GM19395 (cell line): ENCODE measurements around the gene KRTAP6-1.

Source experiments
- ATAC-seq: cut with Tn5 transposase; IDR thresholded peaks from one replicate; pipeline ENCODE4 v1.9.1; 2021; ENCODE audit warnings: mild to moderate bottlenecking, moderate library complexity; ENCODE audit not compliant: unreplicated experiment

KRTAP6-1 gene

GRCh38 chr21:30579346-30579745 is 34.4 kb downstream of the KRTAP6-1 start:
- no peak for ATAC-seq

GRCh38 chr21:30577766-30578165 is 36.0 kb downstream of the KRTAP6-1 start:
- no peak for ATAC-seq

GRCh38 chr21:30567617-30568016 is 46.1 kb downstream of the KRTAP6-1 start:
- no peak for ATAC-seq

DNA sequence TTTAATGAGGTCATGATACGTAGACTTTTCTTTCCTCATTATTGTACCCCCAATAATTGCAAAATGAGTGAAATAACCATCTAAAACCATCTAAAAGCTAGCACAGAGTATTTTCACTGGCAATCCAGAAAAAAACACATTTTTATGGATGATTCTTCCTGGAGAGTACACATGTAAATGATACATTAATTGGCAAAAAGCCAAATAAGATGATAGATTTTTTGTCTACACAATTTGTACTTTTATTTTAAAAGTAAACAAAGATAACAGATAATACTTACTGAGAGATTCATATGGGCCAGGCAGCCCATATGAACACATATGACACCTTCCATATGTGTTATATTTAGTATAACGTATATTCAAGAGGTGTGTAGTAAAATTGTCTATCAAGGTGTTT is 50.1 kb downstream of the KRTAP6-1 start:
- ATAC-seq = no peak
